Sciatic nerve (tissue), 2 donors: ENCODE results near the gene VPREB1. TPM values are rescaled to one million over a fixed set of nuclear protein-coding genes. Genes with fewer than 3 reads are reported as not detected.
"Not testable (repeated sequence)": the region's sequence is repeated elsewhere in the genome, so short reads cannot be mapped to it uniquely, and the experiment has no call there.

Experiments used
- ATAC-seq: fragments of 200-7000 bp; cut with Tn5 transposase; one replicate; pipeline ENCODE4 v1.9.1; 2020; ENCODE audit warnings: mild to moderate bottlenecking, moderate library complexity
- DNase-seq: peaks from one replicate; pipeline ENCODE4 v3.0.0-alpha.2; 2020; ENCODE audit warnings: low spot score
- intact Hi-C: fragments of 100-400 bp; cut with DNase I; formaldehyde crosslinking; loops from one replicate; pipeline ENCODE4 v1.14.2; 2022
- total RNA-seq: library from RNA; stranded (reverse); fragmentation: NEBNext Ultra II Directional; extraction: Animal tissue kit (Norgen Biotek cat#: 25700); gene quantifications from one replicate; pipeline ENCODE4 v1.2.1, GENCODE V29; 2021
- donor health status: DM: no; HTN: no; CAD: no.
- donor health status: DM: no; HTN: no; CAD: no.

The VPREB1 gene
- total RNA-seq, 1 donor from 2014 or later, result not detected

GRCh38 chr22:22210889-22211833 lies 33.4 kb upstream of the VPREB1 start:
- ATAC-seq (no peak), DNase-seq (no peak)
- intact Hi-C loops, result no loop called here

GRCh38 chr22:22213231-22213630 lies 31.4 kb upstream of the VPREB1 start:
- intact Hi-C loops, result no loop called here
- DNase-seq (no peak), ATAC-seq (no peak)

GRCh38 chr22:22214819-22215329 lies 29.7 kb upstream of the VPREB1 start:
- ATAC-seq (no peak), DNase-seq (no peak)
- intact Hi-C loops, result no loop called here

GRCh38 chr22:22215659-22216449 lies 28.7 kb upstream of the VPREB1 start:
- ATAC-seq, result no peak
- intact Hi-C loops, result no loop called here
- DNase-seq, result no peak

- ATAC-seq, result no peak
- no peak for DNase-seq
- intact Hi-C loops, result no loop called here
These were observed 28.1 kb upstream of the VPREB1 start for GRCh38 chr22:22216450-22216959.

GRCh38 chr22:22218302-22218701 lies 26.3 kb upstream of the VPREB1 start:
- ATAC-seq, result no peak
- no peak for DNase-seq
- intact Hi-C loops, result no loop called here

- DNase-seq (no peak), ATAC-seq (no peak)
- intact Hi-C loops, result no loop called here
These were observed 25.2 kb upstream of the VPREB1 start for GRCh38 chr22:22219140-22219996.

GRCh38 chr22:22221043-22221442 lies 23.5 kb upstream of the VPREB1 start:
- DNase-seq, intact Hi-C loops, ATAC-seq: not testable (repeated sequence)

- ATAC-seq (no peak), DNase-seq (no peak)
- intact Hi-C loops, result no loop called here
These were observed 18.0 kb upstream of the VPREB1 start for GRCh38 chr22:22226448-22227187.

GRCh38 chr22:22228421-22228820 lies 16.2 kb upstream of the VPREB1 start:
- DNase-seq (no peak), ATAC-seq (no peak)
- intact Hi-C loops, result no loop called here

- intact Hi-C loops, result no loop called here
- DNase-seq (no peak), ATAC-seq (no peak)
These were observed 15.7 kb upstream of the VPREB1 start for GRCh38 chr22:22228921-22229320.

GRCh38 chr22:22229683-22230420 lies 14.7 kb upstream of the VPREB1 start:
- DNase-seq (peak; percentile 9), ATAC-seq (no peak)
- intact Hi-C loops, result no loop called here

GRCh38 chr22:22230438-22230837 lies 14.1 kb upstream of the VPREB1 start:
- DNase-seq, result peak; percentile 32
- no peak for ATAC-seq
- intact Hi-C loops, result no loop called here

- intact Hi-C loops, result no loop called here
- no peak for DNase-seq
- ATAC-seq, result no peak
These were observed 11.5 kb upstream of the VPREB1 start for GRCh38 chr22:22233081-22233480.

GRCh38 chr22:22235558-22235957 lies 9.0 kb upstream of the VPREB1 start:
- ATAC-seq, result no peak
- intact Hi-C loops, result loop anchor here (5.0 kb wide), 1 partner anchor 372 kb away; no protein-coding TSS in a partner anchor
- no peak for DNase-seq

- intact Hi-C loops, result loop anchor here (5.0 kb wide), 1 partner anchor 370 kb away; no protein-coding TSS in a partner anchor
- ATAC-seq (no peak), DNase-seq (no peak)
These were observed 7.1 kb upstream of the VPREB1 start for GRCh38 chr22:22237521-22237920.

- ATAC-seq (no peak), DNase-seq (no peak)
- intact Hi-C loops, result loop anchor here (5.0 kb wide), 1 partner anchor 368 kb away; no protein-coding TSS in a partner anchor
These were observed 5.2 kb upstream of the VPREB1 start for GRCh38 chr22:22239311-22239939.
